ENCODE measurements around the gene ISCU.

The ISCU gene

DNA sequence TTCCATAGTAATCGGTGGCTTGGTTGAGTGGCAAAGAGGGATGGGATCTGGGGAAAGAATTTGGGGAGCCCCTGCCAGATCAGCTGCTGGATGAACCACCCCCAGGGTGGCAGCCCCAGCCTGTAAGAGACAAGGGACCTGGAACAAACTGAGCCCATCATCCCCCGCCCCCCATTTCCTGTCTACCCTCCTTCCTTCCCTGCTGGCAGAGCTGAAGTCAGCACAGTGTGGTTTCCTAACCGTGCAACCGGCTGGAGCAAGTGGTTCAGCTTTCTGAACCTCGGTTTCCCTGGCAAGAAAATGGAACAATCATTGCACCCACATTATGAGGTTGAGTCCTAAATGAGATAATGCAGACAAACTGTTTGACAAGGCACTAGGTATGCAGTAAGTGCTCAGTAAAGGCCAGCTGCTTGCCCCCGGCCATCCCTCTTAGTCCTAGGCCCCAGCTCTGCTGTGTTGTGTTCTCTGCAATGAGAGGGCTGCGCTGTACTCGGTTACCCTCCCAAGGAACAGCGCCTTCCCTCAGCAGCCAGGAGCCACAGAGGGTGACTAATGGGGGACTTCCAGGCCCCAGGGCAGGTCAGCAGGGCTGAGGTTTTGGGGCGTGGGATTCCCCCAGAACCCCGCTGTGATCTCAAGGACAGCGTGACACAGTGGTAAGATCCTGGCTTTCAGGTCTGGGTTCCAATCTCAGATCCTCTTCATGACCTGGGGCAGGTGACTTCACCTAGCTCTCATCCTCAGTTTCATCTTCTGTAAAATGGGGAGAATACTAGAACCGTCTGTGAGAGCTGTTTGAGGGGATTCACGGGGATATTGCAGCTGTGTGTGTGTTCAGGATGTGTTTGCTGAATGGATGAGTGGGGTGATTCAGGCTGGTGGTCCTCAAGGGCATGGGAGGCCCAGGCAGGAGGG, 54.8 kb downstream of the ISCU start:
- TF ChIP-seq TAF1 (IDR thresholded peaks at IDR 0.05; ENCODE audit: low read depth) = no peak
- TF ChIP-seq, protein P1, sequence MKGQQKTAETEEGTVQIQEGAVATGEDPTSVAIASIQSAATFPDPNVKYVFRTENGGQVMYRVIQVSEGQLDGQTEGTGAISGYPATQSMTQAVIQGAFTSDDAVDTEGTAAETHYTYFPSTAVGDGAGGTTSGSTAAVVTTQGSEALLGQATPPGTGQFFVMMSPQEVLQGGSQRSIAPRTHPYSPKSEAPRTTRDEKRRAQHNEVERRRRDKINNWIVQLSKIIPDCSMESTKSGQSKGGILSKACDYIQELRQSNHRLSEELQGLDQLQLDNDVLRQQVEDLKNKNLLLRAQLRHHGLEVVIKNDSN (IDR thresholded peaks at IDR 0.05) = no peak
- TF ChIP-seq NFIC (IDR thresholded peaks at IDR 0.05) = no peak

DNA sequence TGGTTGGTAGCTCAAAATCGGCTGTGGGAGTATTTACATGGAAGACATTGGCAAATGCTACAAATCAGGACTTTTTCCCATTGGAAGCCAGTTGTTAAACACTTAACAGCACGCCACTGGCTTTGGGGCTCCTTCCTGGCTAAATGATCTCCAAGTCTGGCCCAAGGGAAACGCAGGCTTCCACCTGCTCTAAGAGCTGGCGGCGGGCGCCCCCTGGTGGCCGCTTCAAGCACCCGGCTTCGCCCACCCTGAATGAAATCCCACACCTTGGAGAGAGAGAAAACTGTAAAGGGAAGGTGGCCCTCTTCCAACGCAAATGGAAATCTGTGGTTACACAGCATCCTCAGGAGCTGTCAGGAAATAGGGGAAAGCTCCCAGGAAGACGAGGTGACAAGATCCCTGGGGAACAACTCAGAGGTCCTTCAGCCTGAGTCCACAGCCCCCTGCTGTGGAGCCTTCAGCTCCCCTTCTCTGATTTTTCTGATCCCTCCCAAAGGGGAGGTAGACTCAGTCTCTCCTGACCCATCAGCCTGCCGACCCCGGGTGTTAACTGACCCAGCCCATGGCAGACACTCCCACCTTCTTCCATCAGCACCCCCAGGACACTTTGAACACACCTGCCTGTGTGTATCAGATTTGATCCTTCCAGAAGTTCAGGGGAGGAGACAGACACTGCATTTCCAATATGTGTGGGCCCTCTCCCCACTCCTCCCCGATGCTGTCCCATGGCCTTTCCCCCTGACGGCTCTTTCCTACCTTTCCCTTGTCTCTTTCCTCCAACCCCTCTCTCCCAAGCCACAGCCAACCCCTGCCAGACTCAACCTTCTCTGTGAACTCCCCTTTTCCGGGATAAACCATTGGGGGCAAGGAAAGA, 55.9 kb downstream of the ISCU start:
- no peak for TF ChIP-seq EP300 (IDR thresholded peaks at IDR 0.05; ENCODE audit: borderline replicate concordance)
- TF ChIP-seq TAF1 (IDR thresholded peaks at IDR 0.05; ENCODE audit: low read depth) = no peak
- TF ChIP-seq NFIC (IDR thresholded peaks at IDR 0.05) = no peak
- no peak for TF ChIP-seq FOXM1 (IDR thresholded peaks at IDR 0.05; ENCODE audit: borderline replicate concordance, low read depth)
- peak; percentile 98 for TF ChIP-seq RAD21 (IDR thresholded peaks at IDR 0.05; ENCODE audit: low read depth)
- TF ChIP-seq TCF12 (IDR thresholded peaks at IDR 0.05; ENCODE audit: low read depth) = no peak

All from Ishikawa (cell line).